Measurements from ENCODE around the gene IQCE.
A peak's percentile ranks its signal among the peaks of the same experiment; 100 is the strongest.
"Not testable (repeated sequence)": the region's sequence is repeated elsewhere in the genome, so short reads cannot be mapped to it uniquely, and the experiment has no call there.

The IQCE gene

DNA sequence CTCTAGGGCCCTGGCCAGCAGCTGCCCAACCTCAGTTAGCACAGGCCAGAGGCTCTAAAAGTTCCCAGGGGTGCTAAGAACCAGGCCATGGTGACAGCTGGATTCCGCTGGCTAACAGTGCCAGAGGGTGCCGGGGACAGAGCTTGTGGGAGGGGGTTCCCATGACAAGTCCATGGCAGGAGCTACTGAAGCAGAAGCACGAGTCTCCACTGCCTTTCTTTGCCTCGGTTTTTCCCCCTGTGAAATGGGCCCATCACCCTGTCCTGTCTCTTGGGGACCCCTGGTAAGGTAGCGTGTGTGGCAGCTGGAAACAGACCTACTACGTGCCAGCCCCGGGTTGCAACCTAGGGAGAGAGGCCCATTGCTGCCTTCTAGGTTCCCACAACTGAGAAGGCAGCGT, 26.0 kb upstream of the IQCE start:
- DNase-seq = not testable (repeated sequence)

DNA sequence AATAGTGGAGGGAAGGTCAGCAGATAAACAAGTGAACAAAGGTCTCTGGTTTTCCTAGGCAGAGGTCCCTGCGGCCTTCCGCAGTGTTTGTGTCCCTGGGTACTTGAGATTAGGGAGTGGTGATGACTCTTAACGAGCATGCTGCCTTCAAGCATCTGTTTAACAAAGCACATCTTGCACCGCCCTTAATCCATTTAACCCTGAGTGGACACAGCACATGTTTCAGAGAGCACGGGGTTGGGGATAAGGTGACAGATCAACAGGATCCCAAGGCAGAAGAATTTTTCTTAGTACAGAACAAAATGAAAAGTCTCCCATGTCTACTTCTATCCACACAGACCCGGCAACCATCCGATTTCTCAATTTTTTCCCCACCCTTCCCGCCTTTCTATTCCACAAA, 25.2 kb upstream of the IQCE start:
- DNase-seq = not testable (repeated sequence)

- not testable (repeated sequence) for DNase-seq
These were observed 24.6 kb upstream of the IQCE start for GRCh38 chr7:2534214-2534613.

DNA sequence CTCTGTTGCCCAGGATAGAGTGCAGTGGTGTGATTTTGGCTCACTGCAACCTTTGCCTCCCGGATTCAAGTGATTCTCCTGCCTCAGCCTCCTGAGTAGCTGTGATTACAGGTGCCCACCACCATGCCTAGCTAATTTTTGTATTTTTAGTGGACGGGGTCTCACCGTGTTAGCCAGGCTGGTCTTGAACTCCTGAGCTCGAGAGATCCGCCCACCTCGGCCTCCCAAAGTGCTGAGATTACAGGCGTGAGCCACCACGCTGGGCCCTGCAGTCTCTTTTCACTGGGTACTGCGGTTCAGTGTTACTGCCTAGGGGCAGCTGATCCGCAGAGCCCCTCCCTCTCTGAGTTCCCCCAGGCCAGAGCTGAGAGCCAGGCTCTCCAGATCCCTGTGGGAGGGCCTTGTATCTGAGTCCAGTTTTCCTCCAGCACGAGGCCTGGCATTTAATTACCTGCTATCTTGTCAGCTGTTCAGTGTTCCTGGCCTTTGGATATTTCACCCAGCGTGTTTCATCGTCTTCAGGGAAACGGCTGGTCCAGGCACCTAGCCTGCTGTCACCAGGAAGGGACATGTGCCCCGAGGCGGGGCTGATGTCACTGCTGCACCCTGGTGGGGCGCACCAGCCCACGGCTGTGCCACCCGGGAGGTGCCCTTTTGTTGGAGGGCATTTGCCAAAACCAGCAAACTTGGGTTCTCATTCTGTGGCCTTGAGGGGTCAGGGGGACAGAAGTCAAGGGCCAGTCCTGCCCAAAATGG, 22.7 kb upstream of the IQCE start:
- peak; percentile 19 for DNase-seq

DNA sequence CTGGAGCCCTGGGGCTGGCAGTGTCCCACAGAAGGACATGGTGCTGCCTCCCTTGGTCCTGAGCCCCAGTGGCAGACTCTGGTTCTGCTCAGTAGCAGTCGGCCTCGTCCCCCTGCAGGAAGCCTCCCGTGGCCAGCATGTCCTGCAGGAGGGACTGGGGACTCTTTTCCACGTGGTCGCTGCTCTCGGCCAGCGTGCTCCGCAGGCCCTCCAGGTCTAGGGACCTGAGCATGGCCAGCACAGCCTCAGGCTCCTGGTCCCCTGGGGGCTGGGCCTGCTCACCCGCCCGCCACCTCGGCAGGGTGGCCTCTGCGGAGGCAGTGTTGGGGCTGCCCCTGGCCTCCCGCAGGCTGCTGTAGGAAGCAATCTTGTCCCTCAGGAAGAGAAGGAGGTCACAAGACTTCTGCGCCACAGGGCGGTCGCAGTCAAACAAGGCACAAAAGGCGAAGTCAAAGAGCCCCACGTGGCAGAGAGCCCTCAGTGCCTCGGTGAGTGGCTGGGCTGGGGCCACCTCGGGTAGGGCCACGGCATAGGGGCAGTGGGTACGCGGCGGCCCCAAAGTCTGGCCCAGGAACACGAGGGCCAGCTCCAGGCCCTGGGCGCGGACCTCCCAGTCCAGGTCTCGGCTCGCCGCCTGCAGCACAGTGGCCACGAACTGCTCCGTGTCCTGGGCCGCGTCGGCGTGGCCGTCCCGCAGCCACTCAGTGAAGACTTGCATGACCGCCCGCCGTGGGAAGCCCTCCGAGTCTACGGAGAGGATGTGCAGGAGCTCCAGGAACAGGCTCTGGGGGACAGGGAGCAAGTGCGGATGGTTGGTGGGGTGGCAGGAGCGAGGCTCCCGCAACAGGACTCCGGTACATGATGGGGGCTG, 20.6 kb upstream of the IQCE start:
- no peak for DNase-seq

GRCh38 chr7:2539031-2539911, 19.5 kb upstream of the IQCE start:
- no peak for DNase-seq

DNA sequence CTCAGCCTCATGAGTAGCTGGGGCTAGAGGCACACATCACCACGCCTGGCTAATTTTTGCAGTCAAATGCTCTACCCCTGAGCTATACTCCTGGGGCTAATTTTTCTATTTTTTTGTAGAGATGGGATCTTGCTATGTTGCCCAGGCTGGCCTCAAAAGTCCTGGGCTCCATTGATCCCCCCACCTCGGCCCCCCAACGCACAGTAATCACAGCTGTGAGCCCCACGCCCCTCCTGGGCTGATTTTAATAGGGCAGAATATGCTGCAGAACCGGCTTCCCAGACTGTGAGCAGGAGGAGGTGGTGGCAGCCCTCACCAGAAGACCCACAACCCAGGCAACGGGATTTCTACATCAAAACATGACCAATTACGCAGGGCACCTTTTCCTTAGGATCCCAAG, 18.6 kb upstream of the IQCE start:
- no peak for DNase-seq

- no peak for DNase-seq
These were observed 18.1 kb upstream of the IQCE start for GRCh38 chr7:2540641-2541051.

DNA sequence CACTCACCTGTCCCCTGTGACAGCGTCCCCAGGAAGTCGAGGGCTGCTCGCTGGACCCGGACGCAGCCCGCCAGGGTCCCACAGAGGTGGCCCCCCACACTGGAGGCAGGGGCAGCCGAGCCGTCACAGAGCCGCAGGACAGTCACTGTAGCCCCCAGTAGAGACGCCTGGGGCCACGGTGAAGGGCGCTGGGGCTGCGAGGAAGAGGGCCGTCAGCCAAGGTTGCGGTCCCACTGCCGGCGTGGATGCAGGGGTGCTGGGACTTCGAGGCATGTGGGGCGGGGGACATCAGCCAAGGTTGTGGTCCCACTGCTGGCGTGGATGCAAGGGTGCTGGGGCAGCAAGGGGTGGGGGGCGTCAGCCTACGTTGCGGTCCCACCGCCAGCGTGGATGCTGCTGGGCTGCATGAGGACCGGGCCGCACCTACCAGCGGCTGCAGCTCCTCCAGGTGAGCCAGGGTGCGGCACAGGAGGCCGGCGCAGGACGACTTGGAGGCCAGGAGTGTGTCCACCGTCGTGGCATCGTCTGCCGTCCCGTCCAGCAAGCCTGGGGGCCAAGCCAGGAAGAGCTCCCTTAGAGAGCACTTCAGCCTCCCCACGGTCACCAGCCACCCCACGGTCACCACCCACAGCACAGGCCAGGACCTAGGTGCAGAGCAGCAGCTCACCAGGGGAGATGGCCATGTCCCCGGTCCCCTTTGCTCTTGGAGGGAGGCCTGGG, 17.3 kb upstream of the IQCE start:
- no peak for DNase-seq

- no peak for DNase-seq
These were observed 16.5 kb upstream of the IQCE start for GRCh38 chr7:2542011-2542915.

GRCh38 chr7:2542916-2543871, 15.6 kb upstream of the IQCE start:
- no peak for DNase-seq

GRCh38 chr7:2544541-2545188, 14.1 kb upstream of the IQCE start:
- no peak for DNase-seq

GRCh38 chr7:2545746-2546425, 12.9 kb upstream of the IQCE start:
- DNase-seq = no peak

- no peak for DNase-seq
These were observed 11.8 kb upstream of the IQCE start for GRCh38 chr7:2546776-2547586.

DNA sequence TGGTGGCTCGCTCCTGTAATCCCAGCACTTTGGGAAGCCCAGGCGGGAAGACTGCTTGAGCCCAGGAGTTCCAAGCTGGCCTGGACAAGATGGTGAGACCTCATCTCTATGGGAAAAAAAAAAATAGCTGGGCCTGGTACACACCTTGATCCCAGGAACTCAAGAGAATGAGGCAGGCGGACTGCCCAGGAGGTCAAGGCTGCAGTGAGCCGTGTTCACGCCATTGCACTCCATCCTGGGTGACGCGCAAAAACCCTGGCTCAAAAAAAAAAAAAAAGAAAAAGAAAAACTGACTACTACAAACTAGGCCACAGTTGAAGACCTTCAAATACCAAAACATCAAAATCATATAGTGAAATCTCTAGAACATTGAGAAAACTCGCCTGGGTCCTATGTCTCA, 7.4 kb upstream of the IQCE start:
- no peak for DNase-seq

DNA sequence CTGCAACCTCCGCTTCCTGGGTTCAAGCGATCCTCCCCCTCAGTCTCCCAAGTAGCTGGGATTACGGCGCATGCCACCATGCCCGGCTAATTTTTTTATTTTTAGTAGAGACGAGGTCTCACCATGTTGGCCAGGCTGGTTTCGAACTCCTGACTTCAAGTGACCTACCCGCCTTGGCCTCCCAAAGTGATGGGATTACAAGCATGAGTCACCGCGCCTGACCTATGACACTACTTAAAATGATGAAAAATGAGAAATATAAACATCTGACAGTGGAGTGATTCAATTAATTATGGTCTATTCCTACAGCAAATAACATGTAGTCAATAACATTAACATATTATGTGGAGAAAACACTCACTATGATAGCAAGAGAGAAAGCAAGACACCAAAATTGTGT, 5.7 kb upstream of the IQCE start:
- no peak for DNase-seq

- DNase-seq = no peak
These were observed 4.8 kb upstream of the IQCE start for GRCh38 chr7:2553831-2554581.
